Heart left ventricle (tissue), 16 donors: Measurements from ENCODE around the gene SERTAD4. TPM values are rescaled to one million over a fixed set of nuclear protein-coding genes. Genes with fewer than 3 reads are reported as not detected.

Source experiments
- ATAC-seq, 4 donors: fragments of 200-7000 bp; cut with Tn5 transposase; one replicate each; pipeline ENCODE4 v1.9.1; 2020 to 2022; ENCODE audit warnings: moderate library complexity in 4 of 4, mild to moderate bottlenecking in 3 of 4, moderate number of reproducible peaks in 1 of 4
- DNase-seq, 5 donors: peaks; one replicate each; pipeline ENCODE4 v3.0.0-alpha.2; 2020
- H3K27ac ChIP-seq, 12 donors: fragments of 200-600 bp; sonication (generic) in 4 of 12; one replicate each; pipeline versions ENCODE4 v1.5.0 to v1.8.0; 2016 to 2022; ENCODE audit warnings: mild to moderate bottlenecking in 2 of 12
- H3K27me3 ChIP-seq, 9 donors: fragments of 200-600 bp; sonication (generic) in 2 of 9; one replicate each; pipeline versions ENCODE4 v1.5.1 to v1.8.0; 2016 to 2022; ENCODE audit warnings: mild to moderate bottlenecking in 3 of 9
- H3K36me3 ChIP-seq, 9 donors: fragments of 200-600 bp; sonication (generic) in 2 of 9; one replicate each; pipeline versions ENCODE4 v1.5.0 to v1.8.0; 2018 to 2022; ENCODE audit warnings: mild to moderate bottlenecking in 2 of 9
- H3K4me1 ChIP-seq, 12 donors: fragments of 200-600 bp; sonication (generic) in 4 of 12; one replicate each; pipeline versions ENCODE4 v1.5.0 to v1.8.0; 2016 to 2022; ENCODE audit warnings: mild to moderate bottlenecking in 3 of 12
- H3K4me3 ChIP-seq, 12 donors: fragments of 200-600 bp; sonication (generic) in 4 of 12; one replicate each; pipeline versions ENCODE4 v1.5.0 to v1.8.0; 2017 to 2022; ENCODE audit warnings: mild to moderate bottlenecking in 9 of 12, moderate library complexity in 4 of 12
- H3K9me3 ChIP-seq, 12 donors: fragments of 200-600 bp; sonication (generic) in 4 of 12; one replicate each; pipeline versions ENCODE4 v1.5.0 to v1.8.0; 2016 to 2022; ENCODE audit warnings: mild to moderate bottlenecking in 1 of 12
- POLR2A ChIP-seq, 2 donors: fragments of 450-650 bp; IDR thresholded peaks; one replicate each; pipeline ENCODE4 v1.6.1; 2017; ENCODE audit warnings: antibody characterized with exemption in 2 of 2, mild to moderate bottlenecking in 2 of 2, moderate library complexity in 2 of 2
- WGBS, 4 donors: extraction: QIAGEN DNeasy Blood & Tissue Kit in 2 of 4; methylation state at CpG; one replicate each; pipeline versions ENCODE4 v1.1.5 to v1.1.7; 2013 to 2018; 5-methylcytosine and 5-hydroxymethylcytosine counted together
- intact Hi-C, 10 donors: fragments of 100-400 bp; cut with DNase I; formaldehyde crosslinking; loops; one replicate each; pipeline versions ENCODE4 v1.11.1 to v1.14.2; 2022
- polyA plus RNA-seq, 2 donors: library from polyadenylated mRNA; stranded (reverse); fragments of 200-250 nt; gene quantifications; one replicate each; pipeline ENCODE4 v1.2.3, GENCODE V29; 2013
- total RNA-seq, 9 donors: library from RNA; depleted of rRNA in 2 of 9; stranded (reverse); fragments of >200 nt in 2 of 9; fragmentation: NEBNext Ultra II Directional in 3 of 9; extraction: Animal tissue kit (Norgen Biotek cat#: 25700) in 3 of 9; gene quantifications; one replicate each; pipeline versions ENCODE4 v1.1.0 to v1.2.4, GENCODE V29; 2016 to 2023
- TF ChIP-seq, protein P1 (sequence below), 12 donors: fragments of 200-600 bp; sonication (generic) in 4 of 12; IDR thresholded peaks; one replicate each; pipeline versions ENCODE4 v1.5.0 to v1.8.0; 2018 to 2022; ENCODE audit warnings: antibody characterized with exemption in 12 of 12, mild to moderate bottlenecking in 5 of 12
- donor health status: ischemic (EF 13 %, LVEDD 7.1; RV severe dilation, severe dysfunction).
- donor health status: healthy with polysubstance abuse.
- donor health status: DM: no; HTN: yes; CAD: no.
- donor health status: DM: no; HTN: no; CAD: no.
- donor health status: ischemic (EF 25% LVEDD 6.9; RV normal size, moderate dysfunction).
- donor health status: ischemic (EF 25% LVEDD 5.7; RV mildly dilated, moderate dysfunction).
- donor health status: healthy.
- donor health status: DM: yes; HTN: yes; CAD: no.
- donor health status: ischemic (EF 35%, LVEDD 5.7; RV mildly dilated, moderate dysfunction).
- donor health status: nonischemic (EF 11% LVEDD 7.7; RV severe dilation, severe dysfunction).
- donor health status: DM: yes; HTN: yes; CAD: no.
- donor health status: PGD.
- donor health status: ischemic (EF 29% LVEDD 5.4; RV normal size, mild dysfunction).
- donor health status: nonischemic (EF 23%, LVEDD 6.1; RV moderate dilation, normal function).

The SERTAD4 gene
- total and polyA plus RNA-seq, 11 donors, result 0.95 to 4.7 (median 2.4) TPM

DNA sequence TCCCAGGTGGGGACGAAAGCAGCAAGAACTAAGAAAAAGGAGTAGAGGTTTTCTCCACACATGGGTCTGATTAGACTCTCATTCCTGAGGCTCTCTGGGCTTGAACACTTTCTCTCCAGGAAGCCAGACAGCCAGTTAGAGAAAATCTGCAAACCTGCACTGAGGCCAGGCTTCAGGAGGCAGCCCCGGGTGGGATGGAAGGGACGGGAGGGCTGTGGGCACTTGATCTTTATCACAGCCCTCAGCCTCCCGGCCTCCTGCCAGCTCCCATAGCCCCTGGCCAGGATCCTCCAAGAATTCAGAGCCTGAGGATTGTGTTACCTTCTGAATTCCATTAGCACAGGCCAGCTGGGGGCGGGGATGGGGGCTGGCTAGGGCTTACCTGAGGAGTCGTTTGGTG is 40.1 kb downstream of the SERTAD4 start:
- no peaks in the 10 kb centered on the region for H3K36me3 ChIP-seq
- H3K27me3 ChIP-seq, result peaks cover 0 to 11% (median 0%) of the 10 kb centered on the region in 9 donors
- intact Hi-C loops, result no loop called here
- DNase-seq (no peak), ATAC-seq (no peak)
- 47 to 72% (median 62%) methylated on average over 6 of the region's 6 CpGs for WGBS, 4 donors
- H3K9me3 ChIP-seq, result no peaks in the 10 kb centered on the region
- H3K4me3 ChIP-seq, result no peak overlapping the region
- no peak for TF ChIP-seq POLR2A (IDR thresholded peaks at IDR 0.05)
- TF ChIP-seq, protein P1, sequence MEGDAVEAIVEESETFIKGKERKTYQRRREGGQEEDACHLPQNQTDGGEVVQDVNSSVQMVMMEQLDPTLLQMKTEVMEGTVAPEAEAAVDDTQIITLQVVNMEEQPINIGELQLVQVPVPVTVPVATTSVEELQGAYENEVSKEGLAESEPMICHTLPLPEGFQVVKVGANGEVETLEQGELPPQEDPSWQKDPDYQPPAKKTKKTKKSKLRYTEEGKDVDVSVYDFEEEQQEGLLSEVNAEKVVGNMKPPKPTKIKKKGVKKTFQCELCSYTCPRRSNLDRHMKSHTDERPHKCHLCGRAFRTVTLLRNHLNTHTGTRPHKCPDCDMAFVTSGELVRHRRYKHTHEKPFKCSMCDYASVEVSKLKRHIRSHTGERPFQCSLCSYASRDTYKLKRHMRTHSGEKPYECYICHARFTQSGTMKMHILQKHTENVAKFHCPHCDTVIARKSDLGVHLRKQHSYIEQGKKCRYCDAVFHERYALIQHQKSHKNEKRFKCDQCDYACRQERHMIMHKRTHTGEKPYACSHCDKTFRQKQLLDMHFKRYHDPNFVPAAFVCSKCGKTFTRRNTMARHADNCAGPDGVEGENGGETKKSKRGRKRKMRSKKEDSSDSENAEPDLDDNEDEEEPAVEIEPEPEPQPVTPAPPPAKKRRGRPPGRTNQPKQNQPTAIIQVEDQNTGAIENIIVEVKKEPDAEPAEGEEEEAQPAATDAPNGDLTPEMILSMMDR (IDR thresholded peaks at IDR 0.05), result no peak
- no peak overlapping the region for H3K27ac ChIP-seq
- H3K4me1 ChIP-seq, result no peaks in the 10 kb centered on the region

GRCh38 chr1:210280221-210280620 is 47.6 kb downstream of the SERTAD4 start:
- H3K9me3 ChIP-seq, result peaks cover 0 to 29% (median 17%) of the 10 kb centered on the region in 12 donors
- H3K4me1 ChIP-seq, result no peaks in the 10 kb centered on the region
- WGBS, 4 donors, result 65 to 84% (median 73%) methylated on average over 5 of the region's 5 CpGs
- no peak overlapping the region for H3K27ac ChIP-seq
- no peaks in the 10 kb centered on the region for H3K36me3 ChIP-seq
- DNase-seq (no peak), ATAC-seq (no peak)
- H3K4me3 ChIP-seq, result no peak overlapping the region
- H3K27me3 ChIP-seq, result no peaks in the 10 kb centered on the region
- TF ChIP-seq, protein P1 (IDR thresholded peaks at IDR 0.05), result no peak
- TF ChIP-seq POLR2A (IDR thresholded peaks at IDR 0.05), result no peak
- intact Hi-C loops, result no loop called here

GRCh38 chr1:210288116-210288515 is 55.5 kb downstream of the SERTAD4 start:
- Histone ChIP-seq H3K36me3 (no peaks in the 10 kb centered on the region), H3K27me3 (peaks cover 0 to 29% (median 0%) of the 10 kb centered on the region in 9 donors), H3K9me3 (no peaks in the 10 kb centered on the region), H3K4me3 (no peak overlapping the region), H3K4me1 (peaks cover 0 to 22% (median 9%) of the 10 kb centered on the region in 12 donors), H3K27ac (no peak overlapping the region)
- DNase-seq (no peak), ATAC-seq (no peak)
- no peak for TF ChIP-seq POLR2A (IDR thresholded peaks at IDR 0.05)
- TF ChIP-seq, protein P1 (IDR thresholded peaks at IDR 0.05), result no peak
- WGBS, 4 donors, result 86 to 95% (median 91%) methylated on average over 4 of the region's 4 CpGs
- intact Hi-C loops, result no loop called here

GRCh38 chr1:210289248-210289647 is 56.7 kb downstream of the SERTAD4 start:
- ATAC-seq, result no peak
- DNase-seq, result no peak
- Histone ChIP-seq H3K4me3 (no peak overlapping the region), H3K27me3 (peaks cover 0 to 33% (median 0%) of the 10 kb centered on the region in 9 donors), H3K9me3 (no peaks in the 10 kb centered on the region), H3K4me1 (peaks cover 0 to 31% (median 12%) of the 10 kb centered on the region in 12 donors), H3K36me3 (no peaks in the 10 kb centered on the region), H3K27ac (no peak overlapping the region)
- intact Hi-C loops, result no loop called here
- WGBS, 4 donors, result 73 to 91% (median 86%) methylated on average over 4 of the region's 4 CpGs
- TF ChIP-seq, protein P1 (IDR thresholded peaks at IDR 0.05), result no peak
